Prostate gland (tissue), 2 donors: Measurements from ENCODE around the gene C16orf82.

Experiments
- POLR2A ChIP-seq: fragments of 450-650 bp; IDR thresholded peaks from one replicate; pipeline ENCODE4 v1.6.1; 2016; ENCODE audit warnings: antibody characterized with exemption, mild to moderate bottlenecking
- POLR2AphosphoS5 ChIP-seq: sonication (generic); formaldehyde crosslinking; IDR thresholded peaks from one replicate; pipeline ENCODE4 v1.6.1; 2017; ENCODE audit warnings: antibody characterized with exemption
- TF ChIP-seq, protein P1 (sequence below), 4 experiments: fragments of 200-600 bp in 2 of 4; fragments of 450-650 bp in 2 of 4; sonication (generic) in 2 of 4; IDR thresholded peaks; 1 replicate in 3 of 4; 2 replicates in 1 of 4; pipeline ENCODE4 v1.5.1; 2016 to 2019; ENCODE audit warnings: antibody characterized with exemption in 4 of 4, mild to moderate bottlenecking in 2 of 4, moderate library complexity in 2 of 4

DNA sequence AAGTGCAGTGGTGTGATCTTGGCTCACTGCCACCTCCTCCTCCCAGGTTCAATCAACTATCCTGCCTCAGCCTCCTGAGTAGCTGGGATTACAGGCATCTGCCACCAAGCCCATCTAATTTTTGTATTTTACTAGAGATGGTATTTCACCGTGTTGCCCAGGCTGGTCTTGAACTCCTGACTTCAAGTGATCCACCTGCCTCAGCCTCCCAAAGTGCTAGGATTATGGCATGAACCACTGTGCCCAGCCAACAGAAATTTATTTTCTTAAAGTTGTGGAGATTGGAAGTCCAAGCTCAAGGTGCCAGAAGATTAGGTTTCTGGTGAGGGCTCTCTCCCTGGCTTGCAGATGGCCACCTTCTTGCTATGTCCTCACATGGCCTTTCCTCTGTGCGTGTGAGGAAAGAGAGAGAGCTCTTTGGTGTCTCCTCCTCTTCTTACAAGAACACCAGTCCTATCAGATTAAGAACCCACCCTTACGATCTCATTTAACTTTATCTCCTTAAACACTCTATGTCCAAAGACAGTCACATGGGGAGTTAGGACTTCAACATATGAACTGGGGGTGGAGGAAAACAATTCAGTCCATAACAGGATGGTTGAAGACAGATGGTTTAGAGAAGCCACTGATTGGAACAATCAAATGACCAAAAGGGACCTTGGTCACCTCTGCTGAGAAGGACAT lies 31.8 kb downstream of the C16orf82 start:
- TF ChIP-seq, protein P1, sequence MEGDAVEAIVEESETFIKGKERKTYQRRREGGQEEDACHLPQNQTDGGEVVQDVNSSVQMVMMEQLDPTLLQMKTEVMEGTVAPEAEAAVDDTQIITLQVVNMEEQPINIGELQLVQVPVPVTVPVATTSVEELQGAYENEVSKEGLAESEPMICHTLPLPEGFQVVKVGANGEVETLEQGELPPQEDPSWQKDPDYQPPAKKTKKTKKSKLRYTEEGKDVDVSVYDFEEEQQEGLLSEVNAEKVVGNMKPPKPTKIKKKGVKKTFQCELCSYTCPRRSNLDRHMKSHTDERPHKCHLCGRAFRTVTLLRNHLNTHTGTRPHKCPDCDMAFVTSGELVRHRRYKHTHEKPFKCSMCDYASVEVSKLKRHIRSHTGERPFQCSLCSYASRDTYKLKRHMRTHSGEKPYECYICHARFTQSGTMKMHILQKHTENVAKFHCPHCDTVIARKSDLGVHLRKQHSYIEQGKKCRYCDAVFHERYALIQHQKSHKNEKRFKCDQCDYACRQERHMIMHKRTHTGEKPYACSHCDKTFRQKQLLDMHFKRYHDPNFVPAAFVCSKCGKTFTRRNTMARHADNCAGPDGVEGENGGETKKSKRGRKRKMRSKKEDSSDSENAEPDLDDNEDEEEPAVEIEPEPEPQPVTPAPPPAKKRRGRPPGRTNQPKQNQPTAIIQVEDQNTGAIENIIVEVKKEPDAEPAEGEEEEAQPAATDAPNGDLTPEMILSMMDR (IDR thresholded peaks at IDR 0.05): no peak
- no peak for TF ChIP-seq POLR2A
- no peak for TF ChIP-seq POLR2AphosphoS5
